NK-92 treated with Interleukin-12 subunit alpha and Interleukin-12 subunit beta, amount 100 ng/mL, for 24 hours (cell line): ENCODE results near the gene FMN1.

Source experiments
- DNase-seq: peaks from one replicate; lab custom pipeline; 2025; lab: John Stamatoyannopoulos, UW

Gene FMN1

DNA sequence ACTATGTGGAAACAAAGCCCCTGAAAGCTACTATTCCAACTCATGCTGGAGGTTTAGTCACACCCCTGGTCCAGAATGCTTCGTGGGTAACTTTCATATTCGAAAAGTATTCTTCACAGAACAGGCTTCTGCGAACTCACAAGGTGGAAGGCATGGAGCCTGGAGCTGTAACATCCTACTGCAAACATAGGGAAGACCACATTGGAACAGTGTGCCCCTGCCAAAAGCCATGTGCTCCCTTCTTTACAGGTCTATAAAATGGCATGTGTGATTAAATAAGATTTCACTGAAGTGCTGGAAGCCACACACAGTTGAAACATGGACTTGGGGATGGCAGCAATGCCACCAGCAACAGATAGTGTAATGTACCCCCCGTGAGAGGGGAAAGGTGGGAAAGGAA lies 370.8 kb downstream of the FMN1 start:
- DNase-seq: no peak

DNA sequence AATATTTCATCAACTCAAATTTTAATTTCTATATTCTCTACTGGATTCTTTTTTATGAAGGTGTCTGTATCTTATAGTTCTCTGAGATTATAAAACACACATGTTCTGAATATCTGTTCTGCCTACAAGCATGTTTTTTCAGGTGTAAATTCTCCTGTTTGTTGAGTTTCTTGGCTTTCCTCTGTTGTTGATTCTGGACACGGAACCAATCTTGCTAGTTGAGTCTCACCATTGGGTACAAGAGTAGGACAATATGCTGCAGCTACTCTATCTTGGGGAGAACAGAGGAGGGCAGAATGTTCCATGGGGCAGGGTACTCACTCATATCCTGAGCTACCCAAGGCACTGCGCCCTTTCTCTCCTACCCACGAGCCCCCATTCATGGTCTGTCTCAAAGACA lies 371.8 kb downstream of the FMN1 start:
- DNase-seq: no peak

GRCh38 chr15:32819448-32819847 lies 375.1 kb downstream of the FMN1 start:
- DNase-seq: no peak

GRCh38 chr15:32818758-32819447 lies 375.6 kb downstream of the FMN1 start:
- DNase-seq: no peak

DNA sequence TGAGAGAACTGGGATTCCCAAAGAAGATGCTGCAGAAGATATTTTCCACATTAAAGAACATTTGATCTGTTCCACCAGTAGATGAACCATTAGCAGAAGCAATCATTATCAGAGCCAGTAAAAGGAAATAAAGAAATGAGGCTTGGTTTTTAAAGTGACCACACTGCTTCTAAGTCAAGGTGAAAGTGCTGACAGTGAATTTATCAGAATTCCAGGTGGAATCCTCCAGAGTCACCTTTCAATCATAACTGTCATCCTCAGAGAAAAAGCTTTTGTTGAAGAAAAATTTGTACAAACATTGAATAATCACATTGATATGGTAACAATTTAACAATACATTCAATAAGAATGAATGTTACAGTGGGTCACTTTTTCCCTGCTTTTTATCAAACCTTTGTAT lies 376.9 kb downstream of the FMN1 start:
- no peak for DNase-seq

DNA sequence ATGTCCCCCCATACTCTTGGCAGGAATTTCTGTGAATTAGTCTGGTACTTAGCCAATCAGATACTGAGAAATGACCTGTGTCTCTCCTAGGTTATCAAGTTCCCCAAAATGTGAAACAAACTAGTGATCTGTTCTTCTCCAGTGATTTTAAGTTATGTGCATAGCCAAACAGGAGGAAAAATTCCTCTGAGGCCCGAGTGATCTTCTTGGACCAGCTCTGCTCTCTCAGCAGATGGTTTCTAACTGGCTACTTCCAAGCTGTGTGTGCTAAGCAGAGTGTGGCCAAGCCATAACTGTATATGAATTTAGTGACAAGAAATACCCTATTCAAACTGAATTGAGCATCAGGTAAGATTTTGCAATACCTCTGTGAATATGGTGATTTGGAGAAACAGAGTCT lies 387.2 kb downstream of the FMN1 start:
- DNase-seq: no peak

GRCh38 chr15:32803631-32804030 lies 390.9 kb downstream of the FMN1 start:
- DNase-seq: no peak

DNA sequence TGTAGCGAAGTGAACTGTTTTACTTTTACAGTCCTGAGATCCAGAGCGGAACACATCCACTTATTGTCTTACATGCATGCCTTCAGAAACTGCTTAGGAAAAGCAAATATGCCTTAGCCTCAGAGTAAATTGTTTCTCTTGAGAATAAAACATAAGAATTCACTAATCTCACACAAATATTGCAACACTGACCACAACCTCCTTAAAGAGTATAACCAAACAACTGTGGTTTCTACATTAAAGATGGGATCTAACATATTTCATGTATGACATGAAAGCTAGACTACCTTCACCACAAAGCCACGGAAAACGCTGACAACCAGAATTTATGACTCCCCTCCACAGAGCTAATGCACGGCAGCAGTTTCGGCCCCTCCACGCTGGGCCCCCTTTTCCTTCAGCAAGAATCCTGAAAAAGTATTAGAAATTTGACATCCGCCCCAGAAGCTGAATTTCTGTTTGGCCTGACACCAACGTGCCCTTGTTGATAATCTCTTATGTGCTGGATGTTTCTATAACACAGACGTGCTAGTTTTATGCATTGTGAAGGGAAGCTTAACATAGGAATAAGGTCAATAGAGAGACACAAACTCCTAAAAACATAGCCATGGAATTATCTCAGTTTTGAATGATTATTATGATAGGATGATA lies 392.1 kb downstream of the FMN1 start:
- DNase-seq: no peak

DNA sequence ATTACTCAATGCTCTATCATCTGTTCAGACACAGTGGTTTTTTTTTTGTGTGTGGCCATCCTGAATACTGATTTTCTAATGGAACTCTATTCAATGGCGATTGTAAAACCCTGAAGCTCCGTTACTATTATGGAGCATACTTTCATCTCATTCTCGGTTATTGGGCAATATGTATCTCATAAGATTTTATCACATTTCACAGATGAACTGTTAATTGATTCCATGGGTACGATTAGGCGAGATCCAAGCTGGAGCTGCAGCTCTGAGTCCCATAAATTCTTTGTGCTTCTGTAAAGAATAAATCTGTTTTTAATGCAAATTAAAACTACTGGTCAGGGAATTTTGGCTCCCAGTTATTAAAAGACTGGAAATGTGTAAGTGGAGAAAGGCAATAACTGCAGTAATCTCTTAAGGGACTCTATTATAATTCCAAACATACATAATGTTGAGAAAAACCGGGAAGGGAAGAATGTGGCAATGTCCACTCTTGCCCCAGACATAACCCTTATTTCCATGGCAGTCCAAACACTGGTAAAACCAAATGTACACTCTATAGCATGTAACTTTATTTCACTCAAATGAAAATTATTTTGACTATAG lies 394.5 kb downstream of the FMN1 start:
- no peak for DNase-seq

DNA sequence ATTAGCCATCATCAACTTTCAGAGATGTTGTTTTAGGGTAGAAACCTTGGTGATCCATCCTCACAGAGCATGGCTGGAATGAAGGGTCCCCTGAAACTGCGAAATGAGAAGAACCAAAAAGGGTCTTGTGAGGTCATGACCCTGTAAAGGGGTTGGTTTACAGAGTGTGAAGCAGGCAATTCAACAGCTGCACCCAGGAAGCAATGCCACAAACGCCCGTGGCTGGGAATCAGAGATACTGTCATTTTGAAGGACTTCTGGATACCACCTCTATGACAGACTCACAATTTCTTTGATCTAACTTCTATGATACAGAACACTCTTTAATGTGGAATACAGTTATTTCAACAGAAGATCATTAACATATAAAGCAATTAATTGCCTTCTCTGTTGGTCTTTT lies 397.7 kb downstream of the FMN1 start:
- no peak for DNase-seq

DNA sequence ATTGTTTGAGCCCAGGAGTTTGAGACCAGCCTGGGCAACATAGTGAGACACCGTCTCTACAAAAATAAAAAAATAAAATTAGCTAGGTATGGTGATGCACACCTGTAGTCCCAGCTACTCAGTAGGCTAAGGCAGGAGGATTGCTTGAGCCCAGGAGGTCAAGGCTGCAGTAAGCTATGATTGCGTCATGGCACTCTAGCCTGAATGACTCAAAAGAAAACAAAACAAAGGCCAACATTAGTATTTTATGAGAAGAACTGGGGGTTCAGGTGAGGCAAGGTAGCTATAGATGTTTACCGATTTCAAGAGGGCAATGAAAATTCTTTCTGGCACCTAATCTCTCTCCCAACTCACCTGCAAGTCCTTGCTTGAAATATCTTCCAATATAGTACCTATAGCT lies 399.5 kb downstream of the FMN1 start:
- no peak for DNase-seq

DNA sequence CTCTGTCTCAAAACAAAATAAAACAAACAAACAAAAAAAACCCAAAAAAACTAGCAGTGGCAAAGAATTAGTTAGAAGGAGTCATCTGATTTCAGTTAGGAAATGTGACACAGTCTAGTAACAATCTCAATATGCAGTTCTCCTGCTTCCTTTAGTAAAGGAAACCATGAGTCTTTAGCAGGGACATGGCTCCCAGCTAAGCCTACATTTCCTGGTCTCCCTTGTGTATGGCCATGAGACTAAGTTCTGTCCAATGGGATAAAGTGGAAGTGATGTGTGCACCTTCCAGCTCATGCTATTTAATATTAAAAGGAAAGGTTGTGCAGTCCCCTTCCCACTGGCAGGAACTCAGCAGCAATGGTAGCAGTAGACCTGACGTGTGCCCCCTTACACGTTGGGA lies 402.1 kb downstream of the FMN1 start:
- no peak for DNase-seq

DNA sequence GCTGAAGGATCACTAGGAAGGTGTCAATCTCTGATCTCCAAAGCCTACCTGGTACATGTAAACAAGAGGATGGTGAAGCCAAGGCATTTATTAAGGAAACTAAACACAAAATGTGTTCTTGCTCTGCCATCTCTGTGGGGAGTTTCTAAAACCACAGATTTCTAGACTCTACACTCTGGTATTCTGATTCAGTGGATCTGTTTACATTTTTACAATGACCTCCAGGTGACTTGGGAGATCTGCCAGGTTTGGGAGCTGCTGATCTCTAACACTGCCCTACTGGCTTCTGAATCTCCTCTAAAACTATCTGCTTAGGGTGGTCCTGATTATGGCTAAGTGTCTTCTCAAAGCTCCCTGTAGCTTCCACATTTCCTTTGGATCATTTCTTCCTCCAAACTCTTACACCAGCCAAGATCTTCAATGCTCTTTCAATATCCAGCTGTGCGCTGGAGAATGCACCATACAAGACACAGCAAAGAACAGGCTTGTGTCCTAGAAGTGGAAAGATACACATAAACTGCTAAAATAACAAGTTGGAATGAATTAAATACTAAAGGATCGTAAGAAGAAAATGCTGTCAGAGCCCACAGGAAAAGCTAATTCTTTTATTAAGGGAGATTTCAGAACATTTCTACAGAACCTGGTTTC lies 404.0 kb downstream of the FMN1 start:
- DNase-seq: no peak

DNA sequence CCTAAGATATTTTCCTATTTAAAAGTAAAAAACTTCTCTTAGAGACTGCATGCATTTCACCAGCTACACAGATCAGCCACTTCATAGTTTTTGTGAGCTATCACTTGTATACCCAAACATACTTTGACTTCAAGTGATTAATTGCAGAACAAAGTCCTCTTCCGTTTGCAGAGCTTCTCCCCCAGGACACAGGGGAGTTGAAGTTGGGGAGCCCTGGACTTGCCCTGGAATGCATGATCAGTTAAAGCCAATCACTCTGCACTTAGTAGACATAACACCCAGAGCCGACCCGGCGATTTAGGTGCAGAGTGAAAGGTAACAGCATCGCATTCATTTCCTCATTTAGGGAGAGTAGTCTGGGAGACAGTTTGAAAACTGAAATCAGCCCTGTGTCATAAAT lies 406.6 kb downstream of the FMN1 start:
- DNase-seq: no peak

DNA sequence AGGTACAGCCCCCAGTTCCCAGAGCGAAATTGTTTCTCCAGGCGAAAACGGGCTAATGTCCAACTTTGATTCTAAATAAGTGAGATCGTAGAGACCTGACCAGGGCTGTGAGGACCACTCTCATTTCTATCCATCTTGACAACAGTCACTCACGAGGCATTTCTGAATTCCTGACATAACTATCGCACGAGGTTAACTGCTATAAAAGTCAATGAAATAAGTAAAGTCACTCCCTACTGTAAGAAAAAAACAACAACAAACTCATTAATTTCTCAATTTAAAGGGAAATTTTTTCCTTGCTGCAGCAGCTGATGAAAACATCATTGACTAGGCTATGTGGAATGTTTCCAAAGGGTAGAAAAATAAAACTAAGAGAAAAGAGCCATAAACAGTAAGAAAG lies 407.6 kb downstream of the FMN1 start:
- no peak for DNase-seq

DNA sequence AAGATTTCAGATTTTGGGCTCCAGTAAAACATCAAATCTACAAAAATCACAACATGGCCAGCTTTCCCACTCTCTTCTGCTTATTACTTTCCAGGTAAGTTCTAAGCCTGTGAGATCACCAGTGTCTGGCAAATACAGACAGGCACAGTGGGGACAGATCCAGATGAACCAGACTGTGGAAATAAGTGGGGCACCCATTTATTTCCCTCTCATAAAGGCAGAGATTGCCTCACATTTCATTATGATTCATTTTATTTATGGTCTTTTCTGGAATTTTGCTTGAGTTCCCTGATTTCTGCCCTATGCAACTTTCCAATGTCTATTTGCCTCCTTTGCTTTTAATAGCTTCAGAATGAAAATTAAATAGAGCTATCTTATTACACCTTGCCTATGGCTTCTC lies 409.9 kb downstream of the FMN1 start:
- DNase-seq: no peak

- no peak for DNase-seq
Observed at GRCh38 chr15:32781781-32782180, 412.7 kb downstream of the FMN1 start.

GRCh38 chr15:32778391-32779176 lies 415.9 kb downstream of the FMN1 start:
- DNase-seq: no peak

- no peak for DNase-seq
Observed at GRCh38 chr15:32775103-32775502, 419.4 kb downstream of the FMN1 start.

- no peak for DNase-seq
Observed at GRCh38 chr15:32774022-32774421, 420.5 kb downstream of the FMN1 start.

GRCh38 chr15:32767236-32767635 lies 427.3 kb downstream of the FMN1 start:
- no peak for DNase-seq

- no peak for DNase-seq
Observed at GRCh38 chr15:32766101-32766500, 428.4 kb downstream of the FMN1 start.
